CD14-positive monocyte (primary cell): ENCODE measurements around the gene FUCA2. TPM values are rescaled to one million over a fixed set of nuclear protein-coding genes. Genes with fewer than 3 reads are reported as not detected.

Source experiments
- DNase-seq, 3 donors: peaks; one replicate each; pipeline ENCODE4 v3.0.0-alpha.2; 2011 to 2022
- H2AFZ ChIP-seq: 2 replicates; pipeline ENCODE4 v1.6.0; 2012; ENCODE audit warnings: mild to moderate bottlenecking, low read depth, low read length, inconsistent platforms; ENCODE audit not compliant: insufficient read depth, poor library complexity, severe bottlenecking
- H3K27ac ChIP-seq, 2 donors: 1 replicate in 1 of 2; 2 replicates in 1 of 2; pipeline ENCODE4 v1.5.1; 2012 to 2013; ENCODE audit warnings: low read length in 2 of 2, control low read depth in 1 of 2, inconsistent platforms in 1 of 2, low read depth in 1 of 2, mild to moderate bottlenecking in 1 of 2
- H3K27me3 ChIP-seq, 2 donors: one replicate each; pipeline versions ENCODE4 v1.6.0 to v1.6.1; 2011 to 2013; ENCODE audit warnings: low read length in 2 of 2; ENCODE audit not compliant: control insufficient read depth in 2 of 2, insufficient read depth in 2 of 2
- H3K36me3 ChIP-seq, 2 donors: replicated peaks in 1 of 2; 1 replicate in 1 of 2; 2 replicates in 1 of 2; pipeline versions ENCODE4 v1.5.1 to v1.6.1; 2012 to 2013; ENCODE audit warnings: low read length in 2 of 2, control low read depth in 1 of 2, inconsistent platforms in 1 of 2, mild to moderate bottlenecking in 1 of 2; ENCODE audit not compliant: insufficient read depth in 2 of 2, control insufficient read depth in 1 of 2
- H3K4me1 ChIP-seq, 2 donors: 1 replicate in 1 of 2; 2 replicates in 1 of 2; pipeline versions ENCODE4 v1.5.1 to v1.6.1; 2012 to 2013; ENCODE audit warnings: low read length in 2 of 2, control low read depth in 1 of 2, inconsistent platforms in 1 of 2, mild to moderate bottlenecking in 1 of 2, moderate library complexity in 1 of 2; ENCODE audit not compliant: insufficient read depth in 2 of 2, control insufficient read depth in 1 of 2
- H3K4me2 ChIP-seq: replicated peaks from 2 replicates; pipeline ENCODE3; 2012; ENCODE audit warnings: low read length, moderate library complexity, mild to moderate bottlenecking; ENCODE audit not compliant: poor library complexity, severe bottlenecking; ENCODE audit errors: extremely low read depth
- H3K4me3 ChIP-seq, 3 experiments: fragments of 200-600 bp in 1 of 3; sonication (generic) in 1 of 3; replicated peaks in 1 of 3; 1 replicate in 2 of 3; 2 replicates in 1 of 3; pipeline ENCODE4 v1.5.1; 2011 to 2013; ENCODE audit warnings: low read length in 3 of 3, mild to moderate bottlenecking in 3 of 3, control low read depth in 2 of 3, low read depth in 2 of 3, inconsistent platforms in 1 of 3, moderate library complexity in 1 of 3
- H3K79me2 ChIP-seq: 2 replicates; pipeline ENCODE4 v1.6.0; 2012; ENCODE audit warnings: mild to moderate bottlenecking, control low read depth, inconsistent platforms, low read length, moderate library complexity; ENCODE audit not compliant: insufficient read depth
- H3K9ac ChIP-seq: 2 replicates; pipeline ENCODE4 v1.6.0; 2017; ENCODE audit warnings: low read length, mild to moderate bottlenecking; ENCODE audit not compliant: insufficient read depth, poor library complexity, severe bottlenecking
- H3K9me3 ChIP-seq, 2 donors: replicated peaks in 1 of 2; 1 replicate in 1 of 2; 2 replicates in 1 of 2; pipeline versions ENCODE4 v1.5.1 to v1.6.1; 2012 to 2013; ENCODE audit warnings: low read length in 2 of 2, control low read depth in 1 of 2; ENCODE audit not compliant: control insufficient read depth in 1 of 2, insufficient read depth in 1 of 2
- H4K20me1 ChIP-seq: 2 replicates; pipeline ENCODE4 v1.6.0; 2012; ENCODE audit warnings: mild to moderate bottlenecking, low read length, control low read depth, moderate library complexity; ENCODE audit not compliant: insufficient read depth
- H3K27ac Mint-ChIP-seq, 7 donors: one replicate each; pipeline ENCODE4 v1.8.0; 2020; ENCODE audit warnings: mild to moderate bottlenecking in 7 of 7, mixed read lengths in 7 of 7, moderate library complexity in 6 of 7, inconsistent platforms in 2 of 7
- H3K27me3 Mint-ChIP-seq, 3 donors: one replicate each; pipeline ENCODE4 v1.8.0; 2021 to 2022; ENCODE audit warnings: low read depth in 3 of 3, mild to moderate bottlenecking in 3 of 3, mixed read lengths in 3 of 3, moderate library complexity in 3 of 3, inconsistent platforms in 1 of 3
- H3K36me3 Mint-ChIP-seq, 2 donors: one replicate each; pipeline ENCODE4 v1.8.0; 2020; ENCODE audit warnings: mixed read lengths in 2 of 2, inconsistent platforms in 1 of 2, mild to moderate bottlenecking in 1 of 2
- H3K4me1 Mint-ChIP-seq: one replicate; pipeline ENCODE4 v1.8.0; 2020; ENCODE audit warnings: mild to moderate bottlenecking, mixed read lengths
- H3K4me3 Mint-ChIP-seq, 2 donors: one replicate each; pipeline ENCODE4 v1.8.0; 2020; ENCODE audit warnings: mild to moderate bottlenecking in 2 of 2, mixed read lengths in 2 of 2, moderate library complexity in 1 of 2
- H3K9me3 Mint-ChIP-seq, 7 donors: one replicate each; pipeline ENCODE4 v1.8.0; 2020 to 2022; ENCODE audit warnings: mixed read lengths in 7 of 7, mild to moderate bottlenecking in 6 of 7, moderate library complexity in 6 of 7, inconsistent platforms in 2 of 7
- CTCF ChIP-seq: fragments of 200-600 bp; IDR thresholded peaks from one replicate; pipeline ENCODE4 v1.8.0; 2022; ENCODE audit warnings: antibody characterized with exemption, mild to moderate bottlenecking
- WGBS: methylation state at CpG from one replicate; pipeline ENCODE4 v1.1.5; 2013; ENCODE audit warnings: missing lambda C conversion rate; ENCODE audit not compliant: insufficient coverage; 5-methylcytosine and 5-hydroxymethylcytosine counted together
- intact Hi-C, 2 donors: fragments of 100-400 bp; cut with micrococcal nuclease; formaldehyde crosslinking; loops; one replicate each; pipeline versions ENCODE4 v1.15.0 to v1.15.1; 2023
- polyA plus RNA-seq, 3 donors: library from polyadenylated mRNA; depleted of rRNA in 1 of 3; unstranded in 2 of 3; stranded (reverse) in 1 of 3; fragments of 300-500 nt in 2 of 3; fragments of >200 nt in 1 of 3; fragmentation: Illumina TruSeq in 2 of 3; gene quantifications; 1 replicate in 2 of 3; 2 replicates in 1 of 3; pipeline ENCODE4 v1.2.3, GENCODE V29; 2012 to 2021

Gene FUCA2
- polyA plus RNA-seq, 3 donors, result 35.7 to 93.5 (median 83.7) TPM

- TF ChIP-seq CTCF, result no peak
- no peak overlapping the region for H2AFZ ChIP-seq
- WGBS, result 63% methylated on average over 1 of the region's 2 CpGs
- intact Hi-C loops, result loop anchor here in 1 of 2 donors (10.0 kb wide), 1 partner anchor 480 kb away; the partner anchor contains the start of gene AIG1
- H3K4me2 ChIP-seq, result no peak overlapping the region
- H3K4me1 ChIP-seq, result peaks cover 22 to 29% of the 10 kb centered on the region in 2 donors
- H3K4me3 Mint-ChIP-seq, result no peak overlapping the region
- H3K27me3 ChIP-seq, result no peaks in the 10 kb centered on the region
- no peak overlapping the region for H3K27ac ChIP-seq
- H3K4me1 Mint-ChIP-seq, result peaks cover 36% of the 10 kb centered on the region
- H3K79me2 ChIP-seq, result peaks cover 99% of the 10 kb centered on the region
- H3K9ac ChIP-seq, result no peak overlapping the region
- no peak for DNase-seq
- H3K27me3 Mint-ChIP-seq, result no peaks in the 10 kb centered on the region
- peak overlapping the region in 3 of 7 donors; percentile 46 to 72 (median 51) for H3K27ac Mint-ChIP-seq
- H4K20me1 ChIP-seq, result peaks cover 89% of the 10 kb centered on the region
- H3K36me3 ChIP-seq, result peaks cover 0 to 21% of the 10 kb centered on the region in 2 donors
- H3K9me3 ChIP-seq, result no peaks in the 10 kb centered on the region
- H3K36me3 Mint-ChIP-seq, result peaks cover 8 to 9% of the 10 kb centered on the region in 2 donors
- H3K4me3 ChIP-seq, result no peak overlapping the region
- no peaks in the 10 kb centered on the region for H3K9me3 Mint-ChIP-seq
These were observed 33.6 kb upstream of the FUCA2 start for GRCh38 chr6:143545165-143545564.

GRCh38 chr6:143544011-143544696 is 32.6 kb upstream of the FUCA2 start:
- no CpG with 5 or more reads among the region's 4 CpGs for WGBS
- Histone ChIP-seq H3K79me2 (peaks cover 99% of the 10 kb centered on the region), H3K9ac (no peak overlapping the region), H4K20me1 (peaks cover 88% of the 10 kb centered on the region), H3K4me1 (peaks cover 22 to 29% of the 10 kb centered on the region in 2 donors), H3K27me3 (no peaks in the 10 kb centered on the region), H3K27ac (peak overlapping the region in 1 of 2 donors; percentile 44), H2AFZ (no peak overlapping the region), H3K4me2 (peak overlapping the region; percentile 25), H3K9me3 (no peaks in the 10 kb centered on the region), H3K4me3 (no peak overlapping the region), H3K36me3 (peaks cover 0 to 21% of the 10 kb centered on the region in 2 donors)
- peaks cover 42% of the 10 kb centered on the region for H3K4me1 Mint-ChIP-seq
- DNase-seq, result no peak
- H3K36me3 Mint-ChIP-seq, result peaks cover 8 to 9% of the 10 kb centered on the region in 2 donors
- intact Hi-C loops, result loop anchor here in 1 of 2 donors (10.0 kb wide), 1 partner anchor 479 kb away; the partner anchor contains the start of gene AIG1
- no peaks in the 10 kb centered on the region for H3K9me3 Mint-ChIP-seq
- H3K27me3 Mint-ChIP-seq, result no peaks in the 10 kb centered on the region
- no peak for TF ChIP-seq CTCF
- H3K27ac Mint-ChIP-seq, result peak overlapping the region in 4 of 7 donors; percentile 55 to 87 (median 80)
- H3K4me3 Mint-ChIP-seq, result no peak overlapping the region
